GM19452 (cell line): ENCODE measurements around the gene ABHD8.

Experiments used
- ATAC-seq: cut with Tn5 transposase; IDR thresholded peaks from one replicate; pipeline ENCODE4 v1.9.1; 2021; ENCODE audit not compliant: unreplicated experiment

The ABHD8 gene

GRCh38 chr19:17323300-17323963 is 20.2 kb upstream of the ABHD8 start:
- no peak for ATAC-seq

GRCh38 chr19:17322854-17323253 is 19.6 kb upstream of the ABHD8 start:
- ATAC-seq: no peak

- no peak for ATAC-seq
These were observed 18.6 kb upstream of the ABHD8 start for GRCh38 chr19:17321655-17322489.

GRCh38 chr19:17320435-17320834 is 17.2 kb upstream of the ABHD8 start:
- no peak for ATAC-seq

GRCh38 chr19:17319473-17320238 is 16.4 kb upstream of the ABHD8 start:
- ATAC-seq: no peak

GRCh38 chr19:17318966-17319365 is 15.7 kb upstream of the ABHD8 start:
- no peak for ATAC-seq

- no peak for ATAC-seq
These were observed 10.9 kb upstream of the ABHD8 start for GRCh38 chr19:17314007-17314593.

GRCh38 chr19:17312189-17313113 is 9.2 kb upstream of the ABHD8 start:
- no peak for ATAC-seq

- no peak for ATAC-seq
These were observed 8.4 kb upstream of the ABHD8 start for GRCh38 chr19:17311455-17312188.

GRCh38 chr19:17309965-17310461 is 6.8 kb upstream of the ABHD8 start:
- no peak for ATAC-seq

GRCh38 chr19:17309198-17309964 is 6.2 kb upstream of the ABHD8 start, which contains the start of gene DDA1:
Gene DDA1, plus strand, starts transcription at chr19:17309563. Its CDS starts 92 bp downstream, at chr19:17309655.
- peak; percentile 56 for ATAC-seq

- ATAC-seq: no peak
These were observed 4.7 kb upstream of the ABHD8 start for GRCh38 chr19:17307876-17308377.

- ATAC-seq: no peak
These were observed 3.1 kb upstream of the ABHD8 start for GRCh38 chr19:17306285-17306714.

GRCh38 chr19:17305517-17306284 is 2.5 kb upstream of the ABHD8 start, which contains the start of gene MRPL34:
Gene MRPL34, plus strand, starts transcription at chr19:17305872. Its CDS starts 21 bp downstream, at chr19:17305893.
- ATAC-seq: peak; percentile 59

- no peak for ATAC-seq
These were observed 1.9 kb upstream of the ABHD8 start for GRCh38 chr19:17305216-17305516.

GRCh38 chr19:17304386-17305215 is 1.4 kb upstream of the ABHD8 start:
- no peak for ATAC-seq

GRCh38 chr19:17303940-17304267 is 679 bp upstream of the ABHD8 start:
- no peak for ATAC-seq
